ENCODE measurements around the gene KDM7A. TPM values are rescaled to one million over a fixed set of nuclear protein-coding genes. Genes with fewer than 3 reads are reported as not detected.
A peak's percentile ranks its signal among the peaks of the same experiment; 100 is the strongest.

KDM7A gene
- total RNA-seq, 6 donors from 2014 or later, result 12.9 to 41.8 (median 18.2) TPM

DNA sequence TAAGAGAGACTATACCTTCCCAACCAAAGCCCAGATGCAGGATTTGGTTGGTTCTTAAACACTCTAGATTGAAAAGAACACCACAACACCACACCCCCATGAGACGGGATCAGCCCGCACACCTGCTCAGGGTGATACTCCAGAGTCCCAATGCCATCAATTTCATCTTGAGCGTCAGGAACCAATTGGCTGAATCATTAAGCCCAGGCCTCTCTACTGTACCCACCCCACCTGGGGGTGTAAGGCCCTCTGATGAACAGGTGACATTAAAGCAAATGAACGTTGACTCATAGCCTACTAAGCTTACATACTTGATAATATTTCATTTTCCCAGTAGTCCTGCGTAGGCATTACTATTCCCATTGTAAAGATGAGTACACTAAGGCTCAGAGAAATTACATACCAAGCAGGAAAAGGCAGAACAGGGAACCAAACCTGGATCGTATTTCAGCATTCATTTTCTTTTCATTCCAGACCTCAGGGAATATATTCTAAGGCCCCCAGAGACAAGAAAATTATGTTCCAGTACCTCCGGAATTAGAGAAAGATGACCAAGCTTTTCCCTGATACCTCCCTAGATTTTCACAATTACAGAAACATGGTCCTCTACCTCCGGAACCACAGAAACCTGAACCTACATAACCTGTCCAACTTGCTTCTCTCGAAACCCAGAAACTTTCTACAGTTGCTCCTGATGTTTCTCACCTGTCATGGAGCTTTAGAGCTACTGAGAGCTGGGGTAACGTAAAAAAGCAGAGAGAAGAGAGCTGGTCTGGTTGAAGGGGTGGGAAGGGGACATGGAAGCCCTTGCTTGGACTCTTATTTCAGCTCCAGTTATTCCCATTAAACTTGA lies 43.1 kb upstream of the KDM7A start:
- Histone ChIP-seq H3K4me1 (no peaks in the 10 kb centered on the region), H3K27ac (no peak overlapping the region), H3K4me3 (no peak overlapping the region), H3K9me3 (no peaks in the 10 kb centered on the region), H3K27me3 (no peaks in the 10 kb centered on the region), H3K36me3 (no peaks in the 10 kb centered on the region)
- DNase-seq (no peak), ATAC-seq (ENCODE audit: low FRiP score in 2 of 2) (peak in 1 of 2 donors; percentile 61)
- TF ChIP-seq POLR2AphosphoS5 (IDR thresholded peaks at IDR 0.05) (no peak), EP300 (IDR thresholded peaks at IDR 0.05) (no peak), POLR2A (IDR thresholded peaks at IDR 0.05) (no peak)
- TF ChIP-seq, protein P1, sequence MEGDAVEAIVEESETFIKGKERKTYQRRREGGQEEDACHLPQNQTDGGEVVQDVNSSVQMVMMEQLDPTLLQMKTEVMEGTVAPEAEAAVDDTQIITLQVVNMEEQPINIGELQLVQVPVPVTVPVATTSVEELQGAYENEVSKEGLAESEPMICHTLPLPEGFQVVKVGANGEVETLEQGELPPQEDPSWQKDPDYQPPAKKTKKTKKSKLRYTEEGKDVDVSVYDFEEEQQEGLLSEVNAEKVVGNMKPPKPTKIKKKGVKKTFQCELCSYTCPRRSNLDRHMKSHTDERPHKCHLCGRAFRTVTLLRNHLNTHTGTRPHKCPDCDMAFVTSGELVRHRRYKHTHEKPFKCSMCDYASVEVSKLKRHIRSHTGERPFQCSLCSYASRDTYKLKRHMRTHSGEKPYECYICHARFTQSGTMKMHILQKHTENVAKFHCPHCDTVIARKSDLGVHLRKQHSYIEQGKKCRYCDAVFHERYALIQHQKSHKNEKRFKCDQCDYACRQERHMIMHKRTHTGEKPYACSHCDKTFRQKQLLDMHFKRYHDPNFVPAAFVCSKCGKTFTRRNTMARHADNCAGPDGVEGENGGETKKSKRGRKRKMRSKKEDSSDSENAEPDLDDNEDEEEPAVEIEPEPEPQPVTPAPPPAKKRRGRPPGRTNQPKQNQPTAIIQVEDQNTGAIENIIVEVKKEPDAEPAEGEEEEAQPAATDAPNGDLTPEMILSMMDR (IDR thresholded peaks at IDR 0.05), result no peak
- WGBS, 2 donors, result 89 to 90% methylated on average over 10 of the region's 10 CpGs

DNA sequence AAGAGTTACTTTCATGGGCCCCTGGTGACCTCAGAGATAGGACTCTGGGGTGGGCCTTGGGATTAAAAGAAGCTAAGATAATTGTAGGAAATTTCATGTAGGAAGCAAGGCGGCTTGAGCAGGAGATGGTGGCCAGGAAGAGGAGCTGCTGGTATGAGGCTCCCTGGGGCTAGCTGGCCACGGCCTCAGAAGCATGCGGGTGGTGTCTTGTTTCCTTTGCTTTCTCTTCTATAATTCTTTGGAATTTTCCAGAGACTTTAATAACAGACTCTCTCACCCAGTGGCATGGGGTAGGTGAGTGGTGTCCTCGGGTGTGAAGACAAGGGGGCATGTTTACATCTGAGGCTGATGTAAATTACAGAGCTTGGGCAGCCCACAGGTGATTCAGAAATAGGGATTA lies 41.9 kb upstream of the KDM7A start:
- H3K4me3 ChIP-seq, result no peak overlapping the region
- WGBS, 2 donors, result 93 to 96% methylated on average over 4 of the region's 4 CpGs
- H3K27ac ChIP-seq, result no peak overlapping the region
- DNase-seq (no peak), ATAC-seq (ENCODE audit: low FRiP score in 2 of 2) (no peak)
- H3K4me1 ChIP-seq, result peaks cover 0 to 11% (median 3%) of the 10 kb centered on the region in 4 donors
- TF ChIP-seq EP300 (IDR thresholded peaks at IDR 0.05) (no peak), POLR2AphosphoS5 (IDR thresholded peaks at IDR 0.05) (no peak), POLR2A (IDR thresholded peaks at IDR 0.05) (no peak)
- TF ChIP-seq, protein P1 (IDR thresholded peaks at IDR 0.05), result no peak
- no peaks in the 10 kb centered on the region for H3K9me3 ChIP-seq
- H3K36me3 ChIP-seq, result no peaks in the 10 kb centered on the region
- H3K27me3 ChIP-seq, result no peaks in the 10 kb centered on the region

DNA sequence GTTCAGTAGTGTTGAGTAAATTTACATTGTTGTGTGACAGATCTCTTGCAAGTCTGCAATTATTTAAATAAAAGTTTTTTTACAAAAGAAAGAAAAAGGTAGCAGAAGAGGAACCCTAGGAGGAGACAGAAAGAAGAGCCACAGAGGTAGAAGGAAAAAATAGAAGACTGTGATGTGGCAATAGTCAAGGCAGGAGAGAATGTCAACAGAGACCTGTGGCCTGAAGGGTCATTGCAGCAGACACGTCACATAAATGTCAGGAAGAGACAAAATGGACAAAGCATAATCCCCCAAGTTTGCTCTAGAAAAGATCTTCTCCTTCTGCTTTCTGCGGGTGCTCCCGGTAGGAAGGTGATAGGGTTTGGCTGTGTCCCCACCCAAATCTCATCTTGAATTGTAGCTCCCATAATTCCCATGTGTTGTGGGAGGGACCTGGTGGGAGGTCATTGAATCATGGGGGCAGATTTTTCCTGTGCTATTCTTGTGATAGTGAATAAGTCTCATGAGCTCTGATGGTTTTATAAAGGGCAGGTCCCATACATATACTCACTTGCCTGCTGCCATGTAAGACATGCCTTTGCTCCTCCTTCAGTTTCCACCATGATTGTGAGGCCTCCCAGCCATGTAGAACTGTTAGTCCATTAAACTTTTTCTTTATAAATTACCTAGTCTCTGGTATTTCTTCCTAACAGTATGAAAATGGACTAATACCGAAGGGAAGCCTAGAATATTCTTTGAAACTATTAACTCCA lies 41.1 kb upstream of the KDM7A start:
- H3K27me3 ChIP-seq, result no peaks in the 10 kb centered on the region
- H3K4me1 ChIP-seq, result peaks cover 0 to 12% (median 3%) of the 10 kb centered on the region in 4 donors
- WGBS, 2 donors, result 88 to 92% methylated on average over 4 of the region's 4 CpGs
- ATAC-seq (ENCODE audit: low FRiP score in 2 of 2), result no peak
- no peak for TF ChIP-seq EP300 (IDR thresholded peaks at IDR 0.05)
- no peaks in the 10 kb centered on the region for H3K9me3 ChIP-seq
- H3K36me3 ChIP-seq, result no peaks in the 10 kb centered on the region
- H3K4me3 ChIP-seq, result no peak overlapping the region
- no peak overlapping the region for H3K27ac ChIP-seq
- no peak for DNase-seq

DNA sequence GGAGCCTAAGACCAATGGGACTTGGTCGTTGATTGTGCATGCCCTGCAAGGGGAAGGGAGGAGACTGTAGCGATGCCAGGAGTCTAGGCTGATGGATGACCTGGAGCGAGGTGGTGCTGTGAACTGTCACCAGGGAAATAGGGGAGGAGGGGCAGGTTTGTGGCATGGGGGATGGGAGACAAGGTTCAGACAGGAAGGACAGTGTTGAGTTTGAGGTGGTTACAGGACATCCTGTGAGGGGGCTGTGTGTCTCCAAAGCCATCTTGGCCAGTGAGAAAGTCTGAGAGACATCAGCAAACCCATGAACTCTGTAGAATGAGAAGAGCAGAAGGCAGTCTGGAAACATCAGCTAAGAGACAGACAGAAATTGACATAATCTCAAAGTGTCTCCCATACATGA lies 38.5 kb upstream of the KDM7A start:
- no peaks in the 10 kb centered on the region for H3K36me3 ChIP-seq
- WGBS, 2 donors, result 77 to 90% methylated on average over 3 of the region's 3 CpGs
- H3K27me3 ChIP-seq, result no peaks in the 10 kb centered on the region
- DNase-seq (no peak), ATAC-seq (ENCODE audit: low FRiP score in 2 of 2) (no peak)
- TF ChIP-seq POLR2AphosphoS5 (IDR thresholded peaks at IDR 0.05) (no peak), POLR2A (IDR thresholded peaks at IDR 0.05) (no peak), EP300 (IDR thresholded peaks at IDR 0.05) (no peak)
- TF ChIP-seq, protein P1 (IDR thresholded peaks at IDR 0.05), result no peak
- H3K9me3 ChIP-seq, result no peaks in the 10 kb centered on the region
- no peak overlapping the region for H3K4me3 ChIP-seq
- H3K4me1 ChIP-seq, result peaks cover 0 to 15% (median 3%) of the 10 kb centered on the region in 4 donors
- H3K27ac ChIP-seq, result no peak overlapping the region

DNA sequence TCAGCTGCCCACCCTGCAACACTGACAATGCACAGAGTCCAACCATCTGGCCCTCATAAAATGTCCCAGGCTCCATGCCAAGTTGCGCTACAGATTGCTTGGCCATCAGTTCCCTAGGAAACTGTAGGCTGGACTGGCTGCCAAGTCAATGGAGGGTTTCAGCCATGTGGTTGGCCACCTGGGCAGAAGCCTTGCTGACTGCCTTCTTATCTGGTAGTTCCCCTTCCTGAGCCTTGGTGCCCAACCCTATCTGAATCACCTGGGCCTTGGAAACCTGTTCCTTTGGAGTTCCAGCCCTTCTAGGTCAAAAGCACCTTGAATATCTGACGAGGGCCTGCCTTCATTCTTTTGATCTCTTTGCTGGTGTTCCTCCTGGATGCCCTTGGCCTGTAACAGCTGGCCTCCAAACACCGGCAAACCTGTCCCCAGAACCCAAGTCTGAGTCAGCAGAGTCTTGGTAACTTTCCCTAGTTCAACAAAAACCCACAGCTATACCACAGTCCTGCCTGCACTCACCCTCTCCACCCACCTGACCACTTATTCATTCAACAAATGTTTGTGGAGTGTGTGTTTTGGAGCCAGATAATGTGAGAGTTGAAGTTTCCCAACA lies 37.4 kb upstream of the KDM7A start:
- H3K27me3 ChIP-seq, result no peaks in the 10 kb centered on the region
- H3K36me3 ChIP-seq, result no peaks in the 10 kb centered on the region
- peaks cover 0 to 18% (median 3%) of the 10 kb centered on the region in 4 donors for H3K4me1 ChIP-seq
- peak; percentile 66 to 67 for ATAC-seq (ENCODE audit: low FRiP score in 2 of 2)
- 60 to 64% methylated on average over 3 of the region's 3 CpGs for WGBS, 2 donors
- no peak for TF ChIP-seq POLR2AphosphoS5 (IDR thresholded peaks at IDR 0.05)
- TF ChIP-seq, protein P1 (IDR thresholded peaks at IDR 0.05), result no peak
- no peak for TF ChIP-seq POLR2A (IDR thresholded peaks at IDR 0.05)
- no peak for TF ChIP-seq EP300 (IDR thresholded peaks at IDR 0.05)
- no peaks in the 10 kb centered on the region for H3K9me3 ChIP-seq
- peak in 1 of 2 donors; percentile 68 for DNase-seq
- peak overlapping the region in 3 of 4 donors; percentile 17 to 43 (median 34) for H3K27ac ChIP-seq
- no peak overlapping the region for H3K4me3 ChIP-seq

Data from upper lobe of left lung (tissue), 6 donors.